ENCODE measurements around the gene IL1RAPL1.

- no peak for TF ChIP-seq ZNF274 (IDR thresholded peaks at IDR 0.05; ENCODE audit: low read depth, low read length)
- no peak for TF ChIP-seq SUZ12 (IDR thresholded peaks at IDR 0.05; ENCODE audit: extremely low read depth, insufficient read depth, insufficient read length)
- no peak for TF ChIP-seq YY1 (IDR thresholded peaks at IDR 0.05; ENCODE audit: insufficient read depth, insufficient read length)
Observed at GRCh38 chrX:29880977-29881376, 1293.7 kb downstream of the IL1RAPL1 start.

Measured in NT2/D1 (cell line).